Liver (tissue), 9 donors: ENCODE measurements around the gene FERMT1. TPM values are rescaled to one million over a fixed set of nuclear protein-coding genes. Genes with fewer than 3 reads are reported as not detected.

Experiments
- DNase-seq: peaks from one replicate; pipeline ENCODE4 v3.0.0-alpha.2; 2017; ENCODE audit warnings: low spot score
- H3K27ac ChIP-seq, 2 donors: one replicate each; pipeline ENCODE4 v1.7.0; 2013; ENCODE audit warnings: inconsistent platforms in 2 of 2, low read length in 2 of 2, control low read depth in 1 of 2, low read depth in 1 of 2, mild to moderate bottlenecking in 1 of 2
- H3K27me3 ChIP-seq, 4 donors: one replicate each; pipeline versions ENCODE4 v1.6.1 to v1.7.0; 2013; ENCODE audit warnings: low read length in 3 of 4, inconsistent platforms in 1 of 4, mild to moderate bottlenecking in 1 of 4, moderate library complexity in 1 of 4; ENCODE audit not compliant: control insufficient read depth in 4 of 4, insufficient read depth in 4 of 4
- H3K36me3 ChIP-seq, 4 donors: one replicate each; pipeline versions ENCODE4 v1.6.1 to v1.7.0; 2013; ENCODE audit warnings: low read length in 3 of 4, mild to moderate bottlenecking in 3 of 4, low read depth in 1 of 4, moderate library complexity in 1 of 4; ENCODE audit not compliant: control insufficient read depth in 4 of 4, insufficient read depth in 3 of 4
- H3K4me1 ChIP-seq, 4 donors: one replicate each; pipeline versions ENCODE4 v1.6.1 to v1.7.0; 2013; ENCODE audit warnings: low read length in 3 of 4, mild to moderate bottlenecking in 3 of 4, moderate library complexity in 1 of 4; ENCODE audit not compliant: control insufficient read depth in 4 of 4, insufficient read depth in 4 of 4
- H3K4me3 ChIP-seq, 3 donors: one replicate each; pipeline versions ENCODE4 v1.6.1 to v1.7.0; 2013; ENCODE audit warnings: low read length in 3 of 3, control low read depth in 1 of 3, low read depth in 1 of 3, mild to moderate bottlenecking in 1 of 3
- H3K9ac ChIP-seq, 2 donors: one replicate each; pipeline ENCODE4 v1.7.0; 2013; ENCODE audit warnings: low read length in 2 of 2, mild to moderate bottlenecking in 2 of 2, moderate library complexity in 2 of 2, control low read depth in 1 of 2, low read depth in 1 of 2
- H3K9me3 ChIP-seq, 4 donors: one replicate each; pipeline versions ENCODE4 v1.6.1 to v1.7.0; 2013; ENCODE audit warnings: low read length in 3 of 4; ENCODE audit not compliant: control insufficient read depth in 4 of 4
- CTCF ChIP-seq: fragments of 150-350 bp; IDR thresholded peaks from 2 replicates; pipeline ENCODE4 v1.5.1; 2017; ENCODE audit warnings: improper control_type of control experiment, low read depth, low read length; ENCODE audit not compliant: missing input control
- EGR1 ChIP-seq, 2 donors: IDR thresholded peaks; 2 replicates each; pipeline ENCODE4 v1.6.1; 2016 to 2018; ENCODE audit warnings: antibody characterized with exemption in 2 of 2, low read depth in 2 of 2
- FOXA1 ChIP-seq: IDR thresholded peaks from 2 replicates; pipeline ENCODE4 v1.6.1; 2016; ENCODE audit warnings: antibody characterized with exemption
- GABPA ChIP-seq, 2 donors: IDR thresholded peaks in 1 of 2; conservative IDR thresholded peaks in 1 of 2; 2 replicates each; pipeline ENCODE4 v1.6.1; 2016; ENCODE audit warnings: antibody characterized with exemption in 2 of 2, mild to moderate bottlenecking in 1 of 2, moderate library complexity in 1 of 2
- HNF4A ChIP-seq, 2 donors: conservative IDR thresholded peaks; 2 replicates each; pipeline ENCODE4 v1.6.1; 2016; ENCODE audit warnings: antibody characterized with exemption in 2 of 2, mild to moderate bottlenecking in 2 of 2
- JUND ChIP-seq, 2 donors: IDR thresholded peaks; 2 replicates each; pipeline ENCODE4 v1.6.1; 2016; ENCODE audit warnings: antibody characterized with exemption in 2 of 2
- NR2F2 ChIP-seq: IDR thresholded peaks from 2 replicates; pipeline ENCODE4 v1.6.1; 2016; ENCODE audit warnings: antibody characterized with exemption
- RAD21 ChIP-seq, 2 donors: IDR thresholded peaks; 2 replicates each; pipeline ENCODE4 v1.6.1; 2016; ENCODE audit warnings: antibody characterized with exemption in 2 of 2, mild to moderate bottlenecking in 2 of 2
- REST ChIP-seq: IDR thresholded peaks from 2 replicates; pipeline ENCODE4 v1.6.1; 2016; ENCODE audit warnings: antibody characterized with exemption, mild to moderate bottlenecking
- RXRA ChIP-seq, 2 donors: IDR thresholded peaks; 2 replicates each; pipeline ENCODE4 v1.6.1; 2017 to 2018; ENCODE audit warnings: antibody characterized with exemption in 2 of 2, mild to moderate bottlenecking in 1 of 2
- SP1 ChIP-seq: IDR thresholded peaks from 2 replicates; pipeline ENCODE4 v1.6.1; 2018; ENCODE audit warnings: antibody characterized with exemption, mild to moderate bottlenecking
- TAF1 ChIP-seq: conservative IDR thresholded peaks from 2 replicates; pipeline ENCODE4 v1.6.1; 2016; ENCODE audit warnings: antibody characterized with exemption, mild to moderate bottlenecking
- YY1 ChIP-seq: IDR thresholded peaks from 2 replicates; pipeline ENCODE4 v1.6.1; 2016; ENCODE audit warnings: antibody characterized with exemption, mild to moderate bottlenecking
- ZBTB33 ChIP-seq: IDR thresholded peaks from 2 replicates; pipeline ENCODE4 v1.6.1; 2016; ENCODE audit warnings: antibody characterized with exemption
- WGBS: extraction: QIAGEN DNeasy Blood & Tissue Kit; methylation state at CpG from one replicate; pipeline ENCODE4 v1.1.7; 2013; 5-methylcytosine and 5-hydroxymethylcytosine counted together
- polyA plus RNA-seq, 2 donors: library from polyadenylated mRNA; stranded (reverse) in 1 of 2; unstranded in 1 of 2; fragments of 200-250 nt in 1 of 2; fragments of >200 nt in 1 of 2; fragmentation: Nextera tagmentation in 1 of 2; extraction: Ambion mirVana in 1 of 2; gene quantifications; one replicate each; pipeline versions ENCODE4 v1.2.1 to v1.2.3, GENCODE V29; 2013 to 2015
- total RNA-seq, 2 donors: library from RNA; depleted of rRNA; stranded (reverse); fragments of >200 nt; gene quantifications; one replicate each; pipeline ENCODE4 v1.2.3, GENCODE V29; 2014
- donor health status: healthy.
- donor health status: healthy.
- donor health status: healthy.
- donor health status: healthy.
- donor health status: healthy.

Gene FERMT1
- total and polyA plus RNA-seq, 4 donors, result 0.11 to 0.42 (median 0.21) TPM

- Histone ChIP-seq H3K27ac (no peak overlapping the region), H3K4me1 (no peaks in the 10 kb centered on the region), H3K27me3 (no peaks in the 10 kb centered on the region), H3K9me3 (peaks cover 0 to 3% (median under 1%) of the 10 kb centered on the region in 4 donors), H3K9ac (no peak overlapping the region), H3K4me3 (no peak overlapping the region), H3K36me3 (no peaks in the 10 kb centered on the region)
- no peak for DNase-seq
- TF ChIP-seq FOXA1, result no peak
- no peak for TF ChIP-seq SP1
- no peak for TF ChIP-seq TAF1
- TF ChIP-seq JUND (IDR thresholded peaks at IDR 0.05), result no peak
- TF ChIP-seq GABPA (IDR thresholded peaks at IDR 0.05 in 1 of 2, conservative IDR thresholded peaks at IDR 0.05 in 1 of 2), result no peak
- no peak for TF ChIP-seq RXRA (IDR thresholded peaks at IDR 0.05)
- no peak for TF ChIP-seq NR2F2
- no peak for TF ChIP-seq REST
- TF ChIP-seq HNF4A (conservative IDR thresholded peaks at IDR 0.05), result no peak
- TF ChIP-seq ZBTB33, result no peak
- no peak for TF ChIP-seq CTCF
- 85% methylated on average over 3 of the region's 3 CpGs for WGBS
These were observed 6.1 kb downstream of the FERMT1 start for GRCh38 chr20:6116758-6117157.

- Histone ChIP-seq H3K36me3 (no peaks in the 10 kb centered on the region), H3K27me3 (no peaks in the 10 kb centered on the region), H3K4me3 (no peak overlapping the region), H3K9me3 (peaks cover 0 to 3% (median under 1%) of the 10 kb centered on the region in 4 donors), H3K4me1 (no peaks in the 10 kb centered on the region), H3K27ac (no peak overlapping the region), H3K9ac (no peak overlapping the region)
- no peak for DNase-seq
- 97% methylated on average over 3 of the region's 3 CpGs for WGBS
- TF ChIP-seq RXRA (IDR thresholded peaks at IDR 0.05) (no peak), NR2F2 (no peak), REST (no peak), HNF4A (conservative IDR thresholded peaks at IDR 0.05) (no peak), YY1 (no peak), EGR1 (IDR thresholded peaks at IDR 0.05; ENCODE audit: low read depth in 2 of 2) (no peak), RAD21 (IDR thresholded peaks at IDR 0.05) (no peak)
These were observed 7.5 kb downstream of the FERMT1 start for GRCh38 chr20:6115221-6115895.
